ENCODE measurements around the gene SHROOM3. TPM values are rescaled to one million over a fixed set of nuclear protein-coding genes. Genes with fewer than 3 reads are reported as not detected.

SHROOM3 gene
- total and polyA plus RNA-seq, 2 experiments from 2014 or later: 11.3 to 73.5 TPM

GRCh38 chr4:76718831-76719230 is 283.8 kb downstream of the SHROOM3 start:
- DNase-seq (ENCODE audit: low spot score): peak; percentile 49
- H3F3A ChIP-seq (replicated peaks; ENCODE audit: low read depth): no peaks in the 10 kb centered on the region
- peaks cover 33% of the 10 kb centered on the region for H4K20me1 ChIP-seq (replicated peaks; ENCODE audit: insufficient read depth)
- 0 out of 2 replicates have a peak overlapping the region, but pooled peaks have one; percentile 3 for H3K4me2 ChIP-seq
- H3K27ac Mint-ChIP-seq: peak overlapping the region; percentile 43; the same call in 1 of the 2 replicates
- H3K4me1 ChIP-seq (ENCODE audit: insufficient read depth): peaks cover 61% of the 10 kb centered on the region
- H3K9me2 ChIP-seq (ENCODE audit: insufficient read depth): no peaks in the 10 kb centered on the region
- H3K36me3 ChIP-seq (ENCODE audit: insufficient read depth): 0 out of 2 replicates have a peak, but pooled peaks cover 4% of the 10 kb centered on the region
- peaks cover 2% of the 10 kb centered on the region for H3K27me3 Mint-ChIP-seq (ENCODE audit: insufficient read depth, low read depth, poor library complexity)
- H3K27me3 ChIP-seq (ENCODE audit: insufficient read depth): no peaks in the 10 kb centered on the region
- H3K9me3 Mint-ChIP-seq: no peaks in the 10 kb centered on the region
- peaks cover 78% of the 10 kb centered on the region for H3K79me2 ChIP-seq (replicated peaks; ENCODE audit: insufficient read depth)
- ATAC-seq: peak; percentile 81
- peaks cover 11% of the 10 kb centered on the region for H3K36me3 Mint-ChIP-seq (ENCODE audit: low read depth)
- peaks cover 53% of the 10 kb centered on the region for H3K4me1 Mint-ChIP-seq
- H3K4me3 ChIP-seq: no peak overlapping the region
- no peak overlapping the region for H3K27ac ChIP-seq (ENCODE audit: low read depth)
- no peak overlapping the region for H2AFZ ChIP-seq
- H3K4me3 Mint-ChIP-seq: 0 out of 3 replicates have a peak overlapping the region, but pooled peaks have one; percentile 12
- peak in 1 of 2 experiments; percentile 29; a peak in 2 of 4 replicates for TF ChIP-seq CTCF (conservative IDR thresholded peaks at IDR 0.05; ENCODE audit: low read depth in 2 of 2)
- 0 out of 2 replicates have a peak, but pooled peaks have one; percentile 29 for TF ChIP-seq ZNF462 (CRISPR knock-in tag; IDR thresholded peaks at IDR 0.05)
- no peak for TF ChIP-seq JUNB (IDR thresholded peaks at IDR 0.05; ENCODE audit: unreplicated experiment)

GRCh38 chr4:76720121-76720520 is 285.1 kb downstream of the SHROOM3 start:
- H3K79me2 ChIP-seq (replicated peaks; ENCODE audit: insufficient read depth): peaks cover 73% of the 10 kb centered on the region
- no peak overlapping the region for H3K27ac Mint-ChIP-seq
- no peak for TF ChIP-seq NANOG (IDR thresholded peaks at IDR 0.05; ENCODE audit: borderline replicate concordance)
- TF ChIP-seq CTCF (conservative IDR thresholded peaks at IDR 0.05; ENCODE audit: low read depth in 2 of 2): no peak
- no peak for TF ChIP-seq CREB1 (CRISPR knock-in tag; IDR thresholded peaks at IDR 0.05; ENCODE audit: low read depth)
- no peak for TF ChIP-seq STAT1 (IDR thresholded peaks at IDR 0.05; ENCODE audit: unreplicated experiment)

More at GRCh38 chr4:76720121-76720520, 285.1 kb downstream of the SHROOM3 start:
- DNase-seq (ENCODE audit: low spot score): no peak
- H3K9me3 Mint-ChIP-seq: no peaks in the 10 kb centered on the region
- no peaks in the 10 kb centered on the region for H3K9me2 ChIP-seq (ENCODE audit: insufficient read depth)
- H4K20me1 ChIP-seq (replicated peaks; ENCODE audit: insufficient read depth): peaks cover 23% of the 10 kb centered on the region
- H3F3A ChIP-seq (replicated peaks; ENCODE audit: low read depth): no peaks in the 10 kb centered on the region
- H3K27me3 Mint-ChIP-seq (ENCODE audit: insufficient read depth, low read depth, poor library complexity): peaks cover 2% of the 10 kb centered on the region
- no peak overlapping the region for H2AFZ ChIP-seq
- H3K27me3 ChIP-seq (ENCODE audit: insufficient read depth): no peaks in the 10 kb centered on the region
- no peak overlapping the region for H3K4me3 Mint-ChIP-seq
- no peaks in the 10 kb centered on the region for H3K36me3 ChIP-seq (ENCODE audit: insufficient read depth)
- H3K4me1 Mint-ChIP-seq: peaks cover 61% of the 10 kb centered on the region
- ATAC-seq: no peak
- no peak overlapping the region for H3K27ac ChIP-seq (ENCODE audit: low read depth)
- H3K4me2 ChIP-seq: no peak overlapping the region
- H3K4me3 ChIP-seq: no peak overlapping the region
- peaks cover 11% of the 10 kb centered on the region for H3K36me3 Mint-ChIP-seq (ENCODE audit: low read depth)
- H3K4me1 ChIP-seq (ENCODE audit: insufficient read depth): peaks cover 69% of the 10 kb centered on the region

All from GM23338 (cell line).